Activated T-cell treated with anti-CD3 and anti-CD28 coated beads for 24 hours (primary cell): Measurements from ENCODE around the gene TMOD2.

Experiments used
- DNase-seq: peaks from one replicate; pipeline ENCODE4 v3.0.0-alpha.2; 2020; ENCODE audit warnings: low read depth

TMOD2 gene

GRCh38 chr15:51856714-51857380 lies 105.5 kb downstream of the TMOD2 start:
- DNase-seq = no peak

GRCh38 chr15:51861557-51862359 lies 110.4 kb downstream of the TMOD2 start:
- peak; percentile 49 for DNase-seq

- DNase-seq = no peak
Measured at GRCh38 chr15:51863131-51863530, 111.7 kb downstream of the TMOD2 start.

- DNase-seq = no peak
Measured at GRCh38 chr15:51864408-51865056, 113.1 kb downstream of the TMOD2 start.

- no peak for DNase-seq
Measured at GRCh38 chr15:51865317-51865716, 113.9 kb downstream of the TMOD2 start.
